Non-pigmented ciliary epithelial cell (primary cell): ENCODE results near the gene KIAA1191.
"Not testable (repeated sequence)": the region's sequence is repeated elsewhere in the genome, so short reads cannot be mapped to it uniquely, and the experiment has no call there.

ENCODE experiments used
- DNase-seq: peaks from one replicate; pipeline ENCODE4 v3.0.0-alpha.2; 2010; ENCODE audit warnings: low read depth

Gene KIAA1191

GRCh38 chr5:176317534-176318374 is 43.8 kb downstream of the KIAA1191 start:
- DNase-seq = no peak

- DNase-seq = not testable (repeated sequence)
Observed at GRCh38 chr5:176305356-176305755, 56.2 kb downstream of the KIAA1191 start.
